HG03442 (cell line): ENCODE measurements around the gene NRAP.

Source experiments
- ATAC-seq: cut with Tn5 transposase; IDR thresholded peaks from one replicate; pipeline ENCODE4 v1.9.1; 2021; ENCODE audit warnings: mild to moderate bottlenecking, moderate library complexity; ENCODE audit not compliant: unreplicated experiment

The NRAP gene

DNA sequence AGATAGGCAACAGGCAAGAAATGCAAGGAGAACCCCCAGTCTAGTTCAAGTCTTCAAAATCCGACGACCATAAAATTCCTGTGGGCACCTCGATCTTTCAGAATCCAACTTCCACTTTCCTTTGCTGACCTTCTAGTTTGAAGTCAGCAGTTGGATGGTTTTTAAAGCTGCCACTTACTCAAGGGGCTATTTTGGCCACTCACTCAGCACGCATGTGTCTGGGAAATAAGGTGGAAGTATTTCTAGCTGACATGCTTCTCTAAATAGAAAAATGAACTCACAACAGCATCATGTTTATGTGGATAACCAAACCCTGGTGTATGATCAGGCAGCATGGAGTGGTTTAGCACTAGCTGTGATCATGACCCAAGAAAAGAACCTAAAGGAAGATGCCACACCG lies at the start of gene NRAP:
Gene NRAP (minus strand): TSS at position 134 of the 400 bp plus-strand sequence. CDS start 159 bp downstream, outside the sequence.
- ATAC-seq, result no peak

- ATAC-seq, result no peak
Measured at GRCh38 chr10:113713640-113713982, 49.8 kb upstream of the NRAP start.

- ATAC-seq, result no peak
Measured at GRCh38 chr10:113712755-113713639, 49.2 kb upstream of the NRAP start.

DNA sequence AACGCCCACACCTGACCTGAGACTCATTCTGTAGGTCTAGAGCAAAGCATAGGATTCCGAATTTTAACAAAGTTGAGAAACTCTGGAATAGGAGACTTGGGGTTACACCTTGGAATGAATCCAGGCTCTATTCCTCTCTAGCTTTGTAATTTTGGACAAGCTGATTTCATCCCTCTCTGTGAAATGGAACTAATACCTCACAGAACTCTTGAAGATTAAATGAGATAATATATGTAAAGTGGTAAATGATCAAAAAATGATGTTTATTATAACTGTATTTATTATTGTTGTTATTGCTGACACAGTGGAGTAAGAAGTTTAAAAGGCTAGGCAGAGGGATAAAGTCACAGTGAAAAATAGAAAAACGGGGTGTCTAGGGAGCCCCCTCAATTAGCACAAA lies 48.2 kb upstream of the NRAP start:
- no peak for ATAC-seq

- ATAC-seq, result no peak
Measured at GRCh38 chr10:113711142-113711541, 47.3 kb upstream of the NRAP start.

- no peak for ATAC-seq
Measured at GRCh38 chr10:113709221-113709838, 45.5 kb upstream of the NRAP start.

DNA sequence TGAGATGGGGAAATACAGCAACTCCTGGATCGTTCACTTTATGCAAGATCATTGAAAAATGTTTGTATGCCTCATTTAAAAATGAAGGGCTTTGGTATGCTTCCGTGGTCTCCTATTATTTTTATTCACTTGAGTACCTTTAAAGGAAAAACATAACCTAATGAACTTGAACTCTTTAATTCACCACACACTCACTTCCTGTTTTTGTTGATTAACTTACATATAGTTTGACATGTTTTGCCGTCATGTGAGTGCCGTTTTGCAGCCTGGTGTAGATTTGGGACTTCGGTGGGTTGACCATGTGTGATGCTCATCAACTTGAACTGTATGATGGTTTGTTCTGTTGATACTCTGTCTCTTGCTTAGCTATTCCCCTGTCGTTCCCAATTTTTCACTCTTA lies 44.8 kb upstream of the NRAP start:
- ATAC-seq, result no peak

DNA sequence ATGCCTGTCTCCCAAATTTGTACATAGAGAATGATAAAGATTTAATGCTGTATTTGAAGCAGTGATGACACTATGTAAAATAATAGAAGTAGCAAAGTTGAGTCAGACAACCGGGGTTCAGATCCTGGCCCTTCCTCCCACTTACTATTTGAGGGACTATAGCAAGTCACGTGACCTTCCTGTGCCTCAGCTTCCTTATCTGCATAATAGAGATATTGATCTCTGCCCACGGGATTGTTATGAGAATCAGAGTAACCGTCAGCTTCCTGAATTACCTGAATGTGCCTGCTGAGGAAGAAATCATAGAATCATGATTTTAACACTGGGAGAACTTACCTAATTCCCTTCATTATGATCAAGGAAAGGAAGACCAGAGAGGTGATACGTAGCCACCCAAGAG lies 42.8 kb upstream of the NRAP start:
- no peak for ATAC-seq

DNA sequence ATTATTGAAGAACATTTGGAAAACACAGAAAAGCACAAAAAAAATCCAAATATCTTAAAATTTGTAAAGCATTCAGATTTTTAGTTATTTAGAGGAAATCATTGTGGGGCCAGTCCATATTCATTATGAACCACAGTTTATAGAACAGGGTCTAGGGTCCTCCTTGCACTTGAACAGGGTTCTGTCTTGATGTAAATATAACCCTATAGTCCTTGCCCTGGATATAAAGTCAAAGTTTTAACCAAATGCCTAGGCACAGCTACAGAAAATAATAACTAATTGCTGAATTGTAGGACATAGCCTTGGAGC lies 41.5 kb upstream of the NRAP start:
- ATAC-seq, result no peak

DNA sequence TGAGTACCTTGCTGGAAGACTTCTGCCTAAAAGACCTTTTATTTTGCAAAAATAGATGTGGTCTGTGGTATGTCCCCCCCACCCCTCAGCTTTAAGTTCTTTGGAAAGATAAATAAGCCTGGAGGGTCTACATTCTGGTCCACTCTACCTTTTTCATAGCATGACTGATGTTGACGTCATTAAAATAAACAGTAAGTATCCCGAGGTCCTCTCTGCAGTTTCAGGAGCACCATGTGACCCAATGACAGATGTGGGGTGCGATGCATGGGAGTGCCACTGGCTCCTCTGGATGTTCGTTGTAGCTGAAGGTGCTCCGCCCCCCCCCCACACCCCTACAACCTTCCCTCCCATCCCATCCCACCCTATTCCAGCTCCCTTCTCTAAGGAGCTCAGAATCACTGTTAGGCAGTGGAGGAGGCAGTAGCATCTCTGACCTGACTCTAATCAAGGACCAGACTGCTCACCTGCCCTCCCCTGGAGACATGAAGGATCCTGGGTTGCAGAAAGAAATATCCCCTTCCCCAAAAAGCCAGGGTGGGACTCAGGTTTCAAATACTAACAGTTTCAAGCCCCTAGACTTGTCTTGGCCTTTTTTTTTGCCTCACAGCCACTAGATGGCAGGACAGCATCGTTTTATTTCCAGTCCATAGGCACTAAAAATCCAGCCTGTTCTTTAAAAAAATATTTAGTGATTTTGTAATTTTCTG lies 40.9 kb upstream of the NRAP start:
- ATAC-seq, result no peak

DNA sequence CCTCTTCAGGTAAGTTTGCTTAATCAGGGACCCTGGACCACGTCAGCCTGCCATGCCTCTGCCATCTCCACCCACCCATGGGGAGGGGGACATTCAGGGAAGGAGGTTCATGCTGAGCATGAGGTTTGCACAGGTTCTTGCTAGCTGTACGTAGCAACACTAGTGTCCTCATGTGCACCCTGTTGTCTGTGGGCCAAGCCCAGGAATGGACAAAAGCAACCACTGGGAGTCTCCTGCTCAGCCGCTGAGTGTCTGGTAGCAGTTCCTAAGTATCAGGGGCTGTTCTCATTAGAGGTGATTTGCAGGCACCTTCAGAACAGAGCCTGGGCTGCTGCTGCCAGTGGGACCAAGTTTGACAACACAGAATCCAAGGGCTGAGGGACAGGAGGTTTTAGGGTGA lies 33.8 kb upstream of the NRAP start:
- no peak for ATAC-seq

GRCh38 chr10:113695691-113696090 lies 31.9 kb upstream of the NRAP start:
- no peak for ATAC-seq

DNA sequence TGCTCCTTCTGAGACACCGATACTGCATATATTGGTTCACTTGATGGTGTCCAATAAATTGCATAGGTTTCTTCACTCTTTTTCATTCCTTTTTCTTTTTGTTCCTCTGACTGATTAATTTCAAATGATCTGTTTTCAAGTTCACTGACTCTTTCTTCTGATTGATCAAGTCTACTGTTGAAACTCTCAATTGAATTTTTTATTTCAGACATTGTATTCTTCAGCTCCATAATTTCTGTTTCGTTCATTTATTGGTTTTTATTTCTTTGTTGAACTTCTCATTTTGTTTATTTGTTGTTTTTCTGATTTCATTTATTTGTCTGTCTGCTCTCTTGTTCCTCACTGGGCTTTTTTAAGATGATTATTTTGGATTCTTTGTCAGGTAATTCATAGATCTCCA lies 29.5 kb upstream of the NRAP start:
- no peak for ATAC-seq

DNA sequence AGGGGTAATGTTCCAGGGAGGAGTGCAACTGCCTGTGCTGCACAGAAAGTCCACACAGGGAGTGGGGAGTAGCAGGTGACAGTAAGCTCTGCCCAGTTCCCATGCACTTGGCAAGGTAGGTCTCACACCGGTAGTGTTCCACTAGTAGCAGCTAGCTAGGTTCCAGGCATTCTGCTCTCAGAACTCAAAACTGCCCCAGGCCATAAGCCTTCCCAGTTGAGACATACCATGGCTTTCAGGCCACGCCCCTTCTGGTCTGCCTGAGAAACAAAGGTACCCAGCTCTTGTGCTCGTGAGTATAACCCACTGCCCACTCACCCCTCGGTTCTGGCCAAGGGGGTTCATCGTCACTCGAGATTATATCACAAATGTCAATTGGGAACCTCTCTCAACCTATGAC lies 28.4 kb upstream of the NRAP start:
- ATAC-seq, result no peak

GRCh38 chr10:113691381-113691780 lies 27.5 kb upstream of the NRAP start:
- no peak for ATAC-seq

- no peak for ATAC-seq
Measured at GRCh38 chr10:113690749-113691148, 26.9 kb upstream of the NRAP start.

DNA sequence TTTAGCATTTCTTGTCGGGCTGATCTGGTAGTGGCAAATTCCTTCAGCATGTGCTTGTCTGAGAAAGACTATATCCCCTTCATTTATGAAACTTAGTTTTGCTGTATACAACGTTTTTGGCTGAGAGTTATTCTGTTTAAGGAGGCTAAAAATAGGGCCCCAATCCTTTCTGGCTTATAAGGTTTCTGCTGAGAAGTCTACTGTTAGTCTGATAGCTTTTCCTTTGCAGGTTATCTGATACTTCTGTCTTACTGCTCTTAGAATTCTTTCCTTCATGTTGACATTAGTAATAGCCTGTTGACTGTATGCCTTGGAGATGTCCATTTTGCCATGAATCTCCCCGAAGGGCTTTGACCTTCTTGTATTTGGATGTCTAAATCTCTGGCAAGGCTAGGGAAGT lies 25.7 kb upstream of the NRAP start:
- ATAC-seq, result no peak

DNA sequence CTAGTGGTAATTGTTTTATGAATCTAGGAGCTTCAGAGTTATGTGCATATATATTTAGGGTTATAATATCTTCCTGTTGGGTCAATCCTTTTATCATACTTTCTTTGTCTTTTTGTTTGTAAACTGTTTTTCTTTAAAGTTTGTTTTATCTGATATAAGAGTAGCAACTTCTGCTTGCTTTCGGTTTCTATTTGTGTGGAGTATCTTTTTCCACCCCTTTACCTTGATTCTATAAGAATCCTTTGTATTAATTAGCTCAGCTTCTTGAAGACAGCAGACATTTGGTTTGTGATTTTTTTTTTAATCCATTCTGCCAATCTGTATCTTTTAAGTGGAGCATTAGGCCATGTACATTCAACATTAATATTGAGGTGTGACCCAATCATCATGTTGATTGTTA lies 25.2 kb upstream of the NRAP start:
- ATAC-seq, result no peak

GRCh38 chr10:113687037-113687436 lies 23.2 kb upstream of the NRAP start:
- ATAC-seq, result no peak

GRCh38 chr10:113686028-113686427 lies 22.2 kb upstream of the NRAP start:
- no peak for ATAC-seq

DNA sequence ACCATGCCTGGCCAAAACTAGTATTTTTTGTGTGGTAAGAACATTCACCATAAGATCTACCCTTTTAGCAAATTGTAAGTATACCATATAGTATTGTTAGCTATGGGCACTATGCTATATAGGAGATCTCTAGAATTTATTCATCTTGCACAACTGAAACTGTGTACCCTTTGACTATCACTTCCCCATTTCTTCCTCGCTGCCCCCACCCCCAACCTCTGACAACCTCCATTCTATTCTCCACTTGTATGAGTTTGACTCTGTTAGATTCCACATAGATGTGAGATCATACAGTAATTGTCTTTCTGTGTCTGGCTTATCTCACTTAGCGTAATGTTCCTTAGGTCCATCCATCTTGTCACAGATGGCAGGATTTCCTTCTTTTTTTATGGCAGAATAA lies 19.5 kb upstream of the NRAP start:
- ATAC-seq, result no peak
